HUES48 (cell line): ENCODE measurements around the gene SLC16A1.
"Not testable (repeated sequence)": the region's sequence is repeated elsewhere in the genome, so short reads cannot be mapped to it uniquely, and the experiment has no call there.

Source experiments
- H3K27ac ChIP-seq: one replicate; pipeline ENCODE4 v1.7.0; 2013; ENCODE audit warnings: low read depth, low read length, inconsistent platforms
- H3K27me3 ChIP-seq: 2 replicates; pipeline ENCODE4 v1.6.1; 2013; ENCODE audit warnings: mild to moderate bottlenecking, low read length; ENCODE audit not compliant: control insufficient read depth, insufficient read depth
- H3K36me3 ChIP-seq: 2 replicates; pipeline ENCODE4 v1.6.1; 2013; ENCODE audit warnings: low read length; ENCODE audit not compliant: control insufficient read depth, insufficient read depth
- H3K4me1 ChIP-seq: 2 replicates; pipeline ENCODE4 v1.6.1; 2013; ENCODE audit warnings: mild to moderate bottlenecking, low read length; ENCODE audit not compliant: control insufficient read depth, insufficient read depth
- H3K4me3 ChIP-seq: 2 replicates; pipeline ENCODE4 v1.5.1; 2013; ENCODE audit warnings: mild to moderate bottlenecking, low read depth, low read length
- H3K9ac ChIP-seq: 2 replicates; pipeline ENCODE4 v1.6.1; 2013; ENCODE audit warnings: mild to moderate bottlenecking, low read depth, low read length, moderate library complexity
- H3K9me3 ChIP-seq: 2 replicates; pipeline ENCODE4 v1.6.1; 2013; ENCODE audit warnings: low read length; ENCODE audit not compliant: control insufficient read depth, insufficient read depth

SLC16A1 gene

GRCh38 chr1:112901387-112901786 is 54.6 kb downstream of the SLC16A1 start:
- Histone ChIP-seq H3K9ac (no peak overlapping the region), H3K27me3 (no peaks in the 10 kb centered on the region), H3K4me3 (no peak overlapping the region), H3K36me3 (no peaks in the 10 kb centered on the region), H3K27ac (no peak overlapping the region), H3K4me1 (peaks cover 32% of the 10 kb centered on the region), H3K9me3 (peaks cover 9% of the 10 kb centered on the region; the same call in 1 of the 2 replicates)

GRCh38 chr1:112896783-112897182 is 59.2 kb downstream of the SLC16A1 start:
- Histone ChIP-seq H3K27me3 (no peaks in the 10 kb centered on the region), H3K4me3 (no peak overlapping the region), H3K9me3 (peaks cover 19% of the 10 kb centered on the region; the same call in 1 of the 2 replicates), H3K27ac (no peak overlapping the region), H3K4me1 (no peaks in the 10 kb centered on the region), H3K9ac (no peak overlapping the region), H3K36me3 (no peaks in the 10 kb centered on the region)

GRCh38 chr1:112894561-112895011 is 61.4 kb downstream of the SLC16A1 start:
- no peak overlapping the region for H3K27ac ChIP-seq
- H3K9ac ChIP-seq: no peak overlapping the region
- no peaks in the 10 kb centered on the region for H3K36me3 ChIP-seq
- H3K4me1 ChIP-seq: no peaks in the 10 kb centered on the region
- no peak overlapping the region for H3K4me3 ChIP-seq
- no peaks in the 10 kb centered on the region for H3K27me3 ChIP-seq
- peaks cover 13% of the 10 kb centered on the region; the same call in 1 of the 2 replicates for H3K9me3 ChIP-seq

GRCh38 chr1:112894010-112894292 is 62.0 kb downstream of the SLC16A1 start:
- H3K4me3 ChIP-seq: no peak overlapping the region
- H3K36me3 ChIP-seq: no peaks in the 10 kb centered on the region
- H3K4me1 ChIP-seq: no peaks in the 10 kb centered on the region
- no peak overlapping the region for H3K9ac ChIP-seq
- no peaks in the 10 kb centered on the region for H3K27me3 ChIP-seq
- no peak overlapping the region for H3K27ac ChIP-seq
- peaks cover 11% of the 10 kb centered on the region; the same call in 1 of the 2 replicates for H3K9me3 ChIP-seq

- Histone ChIP-seq H3K36me3 (no peaks in the 10 kb centered on the region), H3K4me3 (no peak overlapping the region), H3K9ac (no peak overlapping the region)
Observed at GRCh38 chr1:112893288-112894009, 62.5 kb downstream of the SLC16A1 start.

GRCh38 chr1:112889906-112890305 is 66.1 kb downstream of the SLC16A1 start:
- H3K36me3 ChIP-seq, H3K4me3 ChIP-seq, H3K9ac ChIP-seq: not testable (repeated sequence)

More at GRCh38 chr1:112893288-112894009, 62.5 kb downstream of the SLC16A1 start:
- Histone ChIP-seq H3K4me1 (no peaks in the 10 kb centered on the region), H3K9me3 (peaks cover 11% of the 10 kb centered on the region; the same call in 1 of the 2 replicates), H3K27me3 (no peaks in the 10 kb centered on the region), H3K27ac (no peak overlapping the region)

GRCh38 chr1:112889052-112889768 is 66.8 kb downstream of the SLC16A1 start:
- H3K27ac ChIP-seq: no peak overlapping the region
- H3K9me3 ChIP-seq: peaks cover 3% of the 10 kb centered on the region; the same call in 1 of the 2 replicates
- H3K36me3 ChIP-seq: no peaks in the 10 kb centered on the region
- no peak overlapping the region for H3K9ac ChIP-seq
- H3K27me3 ChIP-seq: no peaks in the 10 kb centered on the region
- H3K4me3 ChIP-seq: no peak overlapping the region
- no peaks in the 10 kb centered on the region for H3K4me1 ChIP-seq

More at GRCh38 chr1:112889906-112890305, 66.1 kb downstream of the SLC16A1 start:
- not testable (repeated sequence) for H3K27ac ChIP-seq, H3K9me3 ChIP-seq, H3K4me1 ChIP-seq, H3K27me3 ChIP-seq

- Histone ChIP-seq H3K9me3 (no peaks in the 10 kb centered on the region), H3K36me3 (no peaks in the 10 kb centered on the region), H3K27me3 (no peaks in the 10 kb centered on the region), H3K9ac (no peak overlapping the region), H3K4me3 (no peak overlapping the region), H3K4me1 (no peaks in the 10 kb centered on the region), H3K27ac (no peak overlapping the region)
Observed at GRCh38 chr1:112888630-112889029, 67.4 kb downstream of the SLC16A1 start.

- H3K4me3 ChIP-seq: no peak overlapping the region
- no peaks in the 10 kb centered on the region for H3K4me1 ChIP-seq
- no peak overlapping the region for H3K9ac ChIP-seq
- no peaks in the 10 kb centered on the region for H3K9me3 ChIP-seq
- H3K27ac ChIP-seq: no peak overlapping the region
- H3K27me3 ChIP-seq: no peaks in the 10 kb centered on the region
- no peaks in the 10 kb centered on the region for H3K36me3 ChIP-seq
Observed at GRCh38 chr1:112887599-112888283, 68.3 kb downstream of the SLC16A1 start.

- not testable (repeated sequence) for H3K27me3 ChIP-seq, H3K27ac ChIP-seq, H3K9ac ChIP-seq, H3K4me1 ChIP-seq, H3K4me3 ChIP-seq, H3K36me3 ChIP-seq, H3K9me3 ChIP-seq
Observed at GRCh38 chr1:112884996-112885395, 71.0 kb downstream of the SLC16A1 start.

GRCh38 chr1:112882271-112882744 is 73.7 kb downstream of the SLC16A1 start:
- Histone ChIP-seq H3K9me3 (no peaks in the 10 kb centered on the region), H3K27ac (no peak overlapping the region), H3K27me3 (no peaks in the 10 kb centered on the region), H3K4me3 (no peak overlapping the region), H3K9ac (no peak overlapping the region), H3K4me1 (peaks cover 13% of the 10 kb centered on the region), H3K36me3 (no peaks in the 10 kb centered on the region)
